ENCODE data around the gene PHACTR4. TPM values are rescaled to one million over a fixed set of nuclear protein-coding genes. Genes with fewer than 3 reads are reported as not detected.

The PHACTR4 gene
- total RNA-seq, 6 donors from 2014 or later: 28.8 to 38.7 (median 33.9) TPM

DNA sequence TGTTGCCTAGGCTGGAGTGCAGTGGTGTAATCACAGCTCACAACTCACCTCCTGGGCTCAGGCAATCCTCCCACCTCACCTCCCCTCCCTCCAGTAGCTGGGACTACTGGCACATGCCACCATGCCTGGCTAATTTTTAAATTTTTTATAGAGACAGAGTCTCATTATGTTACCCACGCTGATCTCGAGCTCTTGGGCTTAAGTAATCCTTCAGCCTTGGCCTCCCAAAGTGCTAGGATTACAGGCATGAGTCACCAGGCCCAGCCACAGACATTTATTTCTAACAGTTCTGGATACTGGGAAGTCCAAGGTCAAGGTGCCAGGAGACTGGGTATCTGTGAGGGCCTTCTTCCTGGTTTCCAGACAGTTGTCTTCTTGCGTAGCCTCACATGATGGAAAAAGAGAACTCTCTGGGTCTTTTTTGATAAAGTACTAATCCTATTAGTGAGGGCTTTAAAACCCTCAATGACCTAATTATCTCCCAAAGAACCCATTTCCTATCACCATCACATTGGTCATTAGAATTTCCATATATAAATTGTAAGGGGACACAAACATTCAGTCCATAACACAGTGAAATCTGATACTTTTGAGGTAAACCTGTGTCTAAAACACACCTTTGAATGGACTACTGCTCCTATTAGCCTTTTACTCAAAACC lies 67.9 kb downstream of the PHACTR4 start:
- DNase-seq: peak in 1 of 2 donors; percentile 59
- 43 to 64% methylated on average over 3 of the region's 3 CpGs for WGBS, 2 donors
- H3K4me1 ChIP-seq: peaks cover 13 to 23% (median 14%) of the 10 kb centered on the region in 4 donors

DNA sequence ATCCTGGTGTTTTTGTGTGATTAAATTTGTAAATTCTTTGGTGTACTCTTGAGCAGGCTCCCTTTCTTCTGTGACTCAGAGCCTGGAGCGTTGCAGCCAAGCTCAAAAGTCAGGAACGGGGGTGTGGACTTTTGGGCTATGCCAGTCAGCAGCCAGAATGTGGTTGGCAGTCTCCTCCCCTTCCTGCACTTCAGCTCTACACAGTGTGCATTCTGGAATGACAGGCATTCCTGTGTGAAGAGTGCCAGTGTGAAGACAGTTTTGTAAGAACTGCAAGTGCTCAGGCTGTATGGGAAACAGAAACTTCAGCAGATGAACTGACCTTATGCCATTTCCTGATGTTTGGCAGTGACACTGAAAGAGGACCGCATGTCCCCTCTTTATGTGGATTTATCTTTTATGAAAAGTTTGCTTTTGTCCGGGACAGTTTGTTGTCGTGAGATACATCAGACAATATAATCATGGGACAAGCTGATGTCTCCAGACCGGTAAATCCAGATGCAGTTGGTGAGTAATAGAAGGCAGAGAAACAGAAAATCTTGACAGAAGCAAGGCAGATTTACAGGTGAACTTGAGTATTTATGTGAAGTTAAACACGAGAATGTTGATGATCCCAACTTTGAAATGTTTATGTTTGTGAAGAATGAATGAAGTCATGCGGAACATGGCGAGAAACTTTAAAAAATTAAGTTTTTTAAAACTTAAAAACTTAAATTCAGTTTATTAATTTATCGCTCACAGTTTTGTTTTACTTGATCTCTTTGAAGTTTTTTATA lies 68.6 kb downstream of the PHACTR4 start:
- Histone ChIP-seq H3K4me3 (peak overlapping the region; percentile 6 to 52 (median 38)), H3K9me3 (no peaks in the 10 kb centered on the region), H3K27ac (peak overlapping the region; percentile 73 to 81 (median 80)), H3K36me3 (no peaks in the 10 kb centered on the region), H3K4me1 (peaks cover 13 to 23% (median 14%) of the 10 kb centered on the region in 4 donors), H3K27me3 (no peaks in the 10 kb centered on the region)
- peak; percentile 85 to 94 for TF ChIP-seq POLR2AphosphoS5 (IDR thresholded peaks at IDR 0.05)
- TF ChIP-seq, protein P1, sequence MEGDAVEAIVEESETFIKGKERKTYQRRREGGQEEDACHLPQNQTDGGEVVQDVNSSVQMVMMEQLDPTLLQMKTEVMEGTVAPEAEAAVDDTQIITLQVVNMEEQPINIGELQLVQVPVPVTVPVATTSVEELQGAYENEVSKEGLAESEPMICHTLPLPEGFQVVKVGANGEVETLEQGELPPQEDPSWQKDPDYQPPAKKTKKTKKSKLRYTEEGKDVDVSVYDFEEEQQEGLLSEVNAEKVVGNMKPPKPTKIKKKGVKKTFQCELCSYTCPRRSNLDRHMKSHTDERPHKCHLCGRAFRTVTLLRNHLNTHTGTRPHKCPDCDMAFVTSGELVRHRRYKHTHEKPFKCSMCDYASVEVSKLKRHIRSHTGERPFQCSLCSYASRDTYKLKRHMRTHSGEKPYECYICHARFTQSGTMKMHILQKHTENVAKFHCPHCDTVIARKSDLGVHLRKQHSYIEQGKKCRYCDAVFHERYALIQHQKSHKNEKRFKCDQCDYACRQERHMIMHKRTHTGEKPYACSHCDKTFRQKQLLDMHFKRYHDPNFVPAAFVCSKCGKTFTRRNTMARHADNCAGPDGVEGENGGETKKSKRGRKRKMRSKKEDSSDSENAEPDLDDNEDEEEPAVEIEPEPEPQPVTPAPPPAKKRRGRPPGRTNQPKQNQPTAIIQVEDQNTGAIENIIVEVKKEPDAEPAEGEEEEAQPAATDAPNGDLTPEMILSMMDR (IDR thresholded peaks at IDR 0.05): no peak
- peak in 3 of 4 donors; percentile 45 to 91 (median 60) for TF ChIP-seq POLR2A (IDR thresholded peaks at IDR 0.05)
- peak in 1 of 4 donors; percentile 36 for TF ChIP-seq EP300 (IDR thresholded peaks at IDR 0.05)
- DNase-seq (peak in 1 of 2 donors; percentile 94), ATAC-seq (ENCODE audit: low FRiP score in 2 of 2) (peak; percentile 97 to 99)
- 21 to 24% methylated on average over 10 of the region's 10 CpGs for WGBS, 2 donors

More for the DNA sequence above, 67.9 kb downstream of the PHACTR4 start:
- ATAC-seq (ENCODE audit: low FRiP score in 2 of 2): peak; percentile 49 to 78
- TF ChIP-seq, protein P1 (IDR thresholded peaks at IDR 0.05): no peak
- peak in 1 of 2 donors; percentile 8 for TF ChIP-seq POLR2AphosphoS5 (IDR thresholded peaks at IDR 0.05)
- Histone ChIP-seq H3K36me3 (no peaks in the 10 kb centered on the region), H3K9me3 (no peaks in the 10 kb centered on the region), H3K4me3 (peak overlapping the region in 3 of 4 donors; percentile 30 to 52 (median 45)), H3K27me3 (no peaks in the 10 kb centered on the region), H3K27ac (peak overlapping the region; percentile 73 to 81 (median 80))

- Histone ChIP-seq H3K36me3 (no peaks in the 10 kb centered on the region), H3K4me1 (peaks cover 13 to 23% (median 14%) of the 10 kb centered on the region in 4 donors), H3K4me3 (peak overlapping the region in 3 of 4 donors; percentile 30 to 52 (median 45)), H3K27me3 (no peaks in the 10 kb centered on the region), H3K9me3 (no peaks in the 10 kb centered on the region), H3K27ac (peak overlapping the region in 2 of 4 donors; percentile 80 to 81)
- TF ChIP-seq POLR2A (IDR thresholded peaks at IDR 0.05) (no peak), POLR2AphosphoS5 (IDR thresholded peaks at IDR 0.05) (no peak), EP300 (IDR thresholded peaks at IDR 0.05) (no peak)
- TF ChIP-seq, protein P1 (IDR thresholded peaks at IDR 0.05): no peak
- DNase-seq: no peak
- ATAC-seq (ENCODE audit: low FRiP score in 2 of 2): no peak
These were observed 69.8 kb downstream of the PHACTR4 start for GRCh38 chr1:28439320-28439719.

DNA sequence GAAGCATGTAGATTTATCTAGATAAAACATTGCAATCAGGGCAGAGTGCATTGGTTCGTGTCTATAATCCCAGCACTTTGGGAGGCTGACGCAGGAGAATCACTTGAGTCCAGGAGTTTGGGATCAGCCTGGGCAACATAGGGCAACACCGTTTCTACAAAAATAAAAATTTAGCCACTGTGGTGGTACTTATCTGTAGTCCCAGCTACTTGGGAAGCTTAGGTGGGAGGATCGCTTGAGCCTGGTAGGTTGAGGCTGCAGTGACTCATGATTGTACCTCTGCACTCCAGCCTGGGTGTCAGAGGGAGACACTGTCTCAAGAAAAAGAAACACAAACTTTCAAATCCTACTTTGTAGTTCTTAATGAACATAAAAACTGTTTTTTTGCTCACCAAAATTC lies 72.1 kb downstream of the PHACTR4 start:
- 87 to 96% methylated on average over 4 of the region's 4 CpGs for WGBS, 2 donors
- DNase-seq: no peak
- no peak for ATAC-seq (ENCODE audit: low FRiP score in 2 of 2)
- Histone ChIP-seq H3K27ac (no peak overlapping the region), H3K27me3 (no peaks in the 10 kb centered on the region), H3K9me3 (no peaks in the 10 kb centered on the region), H3K36me3 (no peaks in the 10 kb centered on the region), H3K4me3 (no peak overlapping the region), H3K4me1 (peaks cover 12 to 18% (median 14%) of the 10 kb centered on the region in 4 donors)
- TF ChIP-seq EP300 (IDR thresholded peaks at IDR 0.05): no peak
- no peak for TF ChIP-seq POLR2A (IDR thresholded peaks at IDR 0.05)
- TF ChIP-seq POLR2AphosphoS5 (IDR thresholded peaks at IDR 0.05): no peak
- TF ChIP-seq, protein P1 (IDR thresholded peaks at IDR 0.05): no peak
